CD4-positive, CD25-positive, alpha-beta regulatory T cell (primary cell): Measurements from ENCODE around the gene ATP1B4. TPM values are rescaled to one million over a fixed set of nuclear protein-coding genes. Genes with fewer than 3 reads are reported as not detected.

Experiments
- ATAC-seq, 2 donors: fragments of 150-1000 bp; cut with Tn5 transposase; one replicate each; pipeline ENCODE4 v1.10.0; 2021; ENCODE audit warnings: low read depth in 2 of 2, moderate number of reproducible peaks in 2 of 2, moderate library complexity in 1 of 2
- DNase-seq, 3 donors: peaks; one replicate each; pipeline versions ENCODE4 v3.0.0 to v3.0.0-alpha.2; 2012 to 2022; ENCODE audit warnings: mixed read lengths in 1 of 3
- H3K27ac ChIP-seq: one replicate; pipeline ENCODE4 v1.7.0; 2013; ENCODE audit warnings: mild to moderate bottlenecking, low read length; ENCODE audit not compliant: insufficient read depth, poor library complexity, severe bottlenecking
- H3K27me3 ChIP-seq: one replicate; pipeline ENCODE4 v1.7.0; 2013; ENCODE audit warnings: low read length; ENCODE audit not compliant: control insufficient read depth, insufficient read depth
- H3K36me3 ChIP-seq: one replicate; pipeline ENCODE4 v1.7.0; 2013; ENCODE audit warnings: mild to moderate bottlenecking, low read length, moderate library complexity; ENCODE audit not compliant: control insufficient read depth, insufficient read depth
- H3K4me1 ChIP-seq: 2 replicates; pipeline ENCODE4 v1.7.0; 2013; ENCODE audit warnings: mild to moderate bottlenecking, low read length; ENCODE audit not compliant: insufficient read depth, control insufficient read depth, poor library complexity, severe bottlenecking
- H3K4me3 ChIP-seq: one replicate; pipeline ENCODE4 v1.7.0; 2013; ENCODE audit warnings: low read depth, mild to moderate bottlenecking, low read length, moderate library complexity
- H3K9me3 ChIP-seq, 2 experiments: 1 replicate in 1 of 2; 2 replicates in 1 of 2; pipeline ENCODE4 v1.7.0; 2013; ENCODE audit warnings: low read length in 2 of 2, mild to moderate bottlenecking in 1 of 2, moderate library complexity in 1 of 2; ENCODE audit not compliant: control insufficient read depth in 2 of 2
- H3K27ac Mint-ChIP-seq, 3 donors: one replicate each; pipeline ENCODE4 v1.8.0; 2020 to 2022; ENCODE audit warnings: mild to moderate bottlenecking in 3 of 3, mixed read lengths in 3 of 3, moderate library complexity in 2 of 3
- H3K27me3 Mint-ChIP-seq: one replicate; pipeline ENCODE4 v1.8.0; 2022; ENCODE audit warnings: mild to moderate bottlenecking, mixed read lengths
- H3K36me3 Mint-ChIP-seq: one replicate; pipeline ENCODE4 v1.8.0; 2020; ENCODE audit warnings: mixed read lengths
- H3K4me1 Mint-ChIP-seq, 4 donors: one replicate each; pipeline ENCODE4 v1.8.0; 2020 to 2022; ENCODE audit warnings: mixed read lengths in 4 of 4, mild to moderate bottlenecking in 1 of 4
- H3K4me3 Mint-ChIP-seq, 4 donors: one replicate each; pipeline ENCODE4 v1.8.0; 2020 to 2022; ENCODE audit warnings: mild to moderate bottlenecking in 4 of 4, mixed read lengths in 4 of 4, moderate library complexity in 3 of 4
- H3K9me3 Mint-ChIP-seq, 7 donors: one replicate each; pipeline ENCODE4 v1.8.0; 2020 to 2022; ENCODE audit warnings: mixed read lengths in 7 of 7, mild to moderate bottlenecking in 3 of 7, moderate library complexity in 2 of 7
- polyA plus RNA-seq, 4 donors: library from polyadenylated mRNA; unstranded; fragments of 300-500 nt; fragmentation: Illumina TruSeq; gene quantifications; one replicate each; pipeline ENCODE4 v1.2.3, GENCODE V29; 2021
- total RNA-seq: library from RNA; stranded (reverse); gene quantifications from one replicate; pipeline ENCODE4 v1.2.3, GENCODE V29; 2022

Gene ATP1B4
- total and polyA plus RNA-seq, 5 donors from 2014 or later = not detected

GRCh38 chrX:120419463-120419862, 57.6 kb downstream of the ATP1B4 start:
- Mint-ChIP-seq H3K27ac (peak overlapping the region; percentile 75 to 95 (median 85)), H3K4me1 (peaks cover 0 to 37% (median 5%) of the 10 kb centered on the region in 4 donors), H3K4me3 (peak overlapping the region in 2 of 4 donors; percentile 56 to 65), H3K27me3 (no peaks in the 10 kb centered on the region), H3K36me3 (no peaks in the 10 kb centered on the region), H3K9me3 (peaks cover 0 to 4% (median 1%) of the 10 kb centered on the region in 7 donors)
- peak overlapping the region; percentile 32 for H3K4me3 ChIP-seq
- ATAC-seq (no peak), DNase-seq (peak in 1 of 3 donors; percentile 59)
- H3K36me3 ChIP-seq = no peaks in the 10 kb centered on the region
- H3K9me3 ChIP-seq = no peaks in the 10 kb centered on the region
- H3K4me1 ChIP-seq = peaks cover 9% of the 10 kb centered on the region
- peak overlapping the region; percentile 51 for H3K27ac ChIP-seq
- H3K27me3 ChIP-seq = no peaks in the 10 kb centered on the region

DNA sequence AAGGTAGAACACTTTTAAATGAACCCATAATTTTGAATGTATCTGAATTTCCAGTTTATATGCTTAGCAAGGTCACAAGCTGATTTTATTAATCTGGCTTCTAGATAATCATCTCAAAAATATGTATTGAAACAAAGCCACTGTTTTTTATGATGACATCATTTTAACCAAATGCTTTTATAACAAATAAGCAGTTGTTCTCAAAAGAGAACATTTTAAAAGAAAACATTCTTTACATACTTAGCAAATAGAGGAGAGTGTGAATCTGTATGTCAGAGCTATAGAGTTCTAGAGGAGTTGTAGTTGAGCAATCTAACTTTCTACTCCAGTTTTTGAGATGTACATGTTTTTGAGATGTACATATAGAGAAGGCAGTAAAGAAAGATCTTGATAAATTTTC, 64.7 kb downstream of the ATP1B4 start:
- H3K36me3 ChIP-seq = no peaks in the 10 kb centered on the region
- Mint-ChIP-seq H3K27ac (no peak overlapping the region), H3K27me3 (no peaks in the 10 kb centered on the region), H3K36me3 (no peaks in the 10 kb centered on the region), H3K4me3 (peak overlapping the region in 1 of 4 donors; percentile 32), H3K9me3 (peaks cover 0 to 1% (median 0%) of the 10 kb centered on the region in 7 donors), H3K4me1 (peaks cover 0 to 26% (median 9%) of the 10 kb centered on the region in 4 donors)
- H3K4me1 ChIP-seq = no peaks in the 10 kb centered on the region
- no peaks in the 10 kb centered on the region for H3K27me3 ChIP-seq
- H3K4me3 ChIP-seq = no peak overlapping the region
- H3K27ac ChIP-seq = no peak overlapping the region
- no peaks in the 10 kb centered on the region for H3K9me3 ChIP-seq
- no peak for ATAC-seq
- DNase-seq = no peak

- H3K9me3 ChIP-seq = no peaks in the 10 kb centered on the region
- Mint-ChIP-seq H3K9me3 (no peaks in the 10 kb centered on the region), H3K36me3 (no peaks in the 10 kb centered on the region), H3K4me3 (no peak overlapping the region), H3K4me1 (peaks cover 0 to 24% (median 9%) of the 10 kb centered on the region in 4 donors), H3K27me3 (no peaks in the 10 kb centered on the region), H3K27ac (peak overlapping the region in 2 of 3 donors; percentile 20 to 28)
- no peaks in the 10 kb centered on the region for H3K36me3 ChIP-seq
- ATAC-seq (no peak), DNase-seq (no peak)
- H3K27ac ChIP-seq = no peak overlapping the region
- H3K4me3 ChIP-seq = no peak overlapping the region
- H3K27me3 ChIP-seq = no peaks in the 10 kb centered on the region
- H3K4me1 ChIP-seq = no peaks in the 10 kb centered on the region
These were observed 66.4 kb downstream of the ATP1B4 start for GRCh38 chrX:120428309-120428708.

DNA sequence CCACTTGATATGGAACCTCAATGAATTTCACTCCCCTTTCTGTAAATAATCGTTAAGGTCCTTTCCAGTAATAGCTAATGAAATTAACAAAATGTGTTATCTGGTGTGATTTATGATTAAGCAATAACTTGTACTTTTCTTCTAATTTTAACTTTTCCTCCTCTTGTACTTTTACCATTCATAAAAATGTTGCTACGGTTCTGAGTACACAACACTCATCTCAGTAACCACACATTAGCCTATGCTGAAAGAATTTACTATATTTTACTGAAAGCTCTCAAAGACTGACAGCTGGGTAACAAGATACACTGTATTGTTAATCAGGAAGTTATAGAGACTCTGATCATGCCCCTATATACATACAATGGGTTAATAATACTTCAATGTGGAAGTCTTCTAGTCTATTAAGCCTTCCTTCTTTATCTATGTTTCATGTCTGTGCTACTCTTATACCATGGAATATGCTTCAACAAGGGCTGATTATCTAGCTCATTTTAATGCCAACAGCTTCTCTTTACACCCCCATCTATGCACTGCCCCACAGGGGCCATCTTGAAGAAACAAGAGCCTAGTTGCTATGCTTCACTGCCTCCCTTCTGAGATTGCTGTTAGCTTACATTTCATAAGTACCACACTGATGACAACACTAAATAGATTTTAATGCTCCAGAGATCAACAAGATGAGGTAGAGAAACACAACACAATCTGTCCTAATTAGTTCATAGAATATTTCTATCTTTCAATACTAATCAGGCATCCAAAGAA, 68.1 kb downstream of the ATP1B4 start:
- peak overlapping the region in 1 of 3 donors; percentile 11 for H3K27ac Mint-ChIP-seq
- DNase-seq (no peak), ATAC-seq (no peak)
- Histone ChIP-seq H3K36me3 (no peaks in the 10 kb centered on the region), H3K27ac (no peak overlapping the region), H3K4me3 (no peak overlapping the region), H3K4me1 (no peaks in the 10 kb centered on the region), H3K27me3 (no peaks in the 10 kb centered on the region), H3K9me3 (no peaks in the 10 kb centered on the region)
- H3K27me3 Mint-ChIP-seq = no peaks in the 10 kb centered on the region
- no peak overlapping the region for H3K4me3 Mint-ChIP-seq
- no peaks in the 10 kb centered on the region for H3K9me3 Mint-ChIP-seq
- H3K36me3 Mint-ChIP-seq = peaks cover 4% of the 10 kb centered on the region
- peaks cover 0 to 18% (median 9%) of the 10 kb centered on the region in 4 donors for H3K4me1 Mint-ChIP-seq

Other genes with a start within 250 kb of the ATP1B4 start
- gene RHOXF1, start 246.2 kb upstream of the ATP1B4 start, total RNA-seq = 4.7 TPM
- 1 to 10 TPM in 3 of 4 donors, not detected in 1; 1.8 to 2.8 (median 2.7) TPM for gene RHOXF1, start 246.2 kb upstream of the ATP1B4 start, polyA plus RNA-seq
- gene RHOXF2, start 203.5 kb upstream of the ATP1B4 start, total RNA-seq = not detected
- gene RHOXF2, start 203.5 kb upstream of the ATP1B4 start, polyA plus RNA-seq = under 1 TPM in 1 of 4 donors, not detected in 3; 0.06 TPM
- 24.5 TPM for gene ZBTB33, start 111.3 kb upstream of the ATP1B4 start, total RNA-seq
- gene ZBTB33, start 111.3 kb upstream of the ATP1B4 start, polyA plus RNA-seq = 10 to 100 TPM; 10.5 to 18.3 (median 14.8) TPM
- gene TMEM255A, start 50.6 kb upstream of the ATP1B4 start, total RNA-seq = not detected
- gene TMEM255A, start 50.6 kb upstream of the ATP1B4 start, polyA plus RNA-seq = under 1 TPM in 1 of 4 donors, not detected in 3; 0.07 TPM
- 27.1 TPM for gene LAMP2, start 107.2 kb downstream of the ATP1B4 start, total RNA-seq
- gene LAMP2, start 107.2 kb downstream of the ATP1B4 start, polyA plus RNA-seq = 100 to 1,000 TPM in 3 of 4 donors, 10 to 100 TPM in 1; 92.2 to 128 (median 117) TPM
- gene CUL4B, start 198.9 kb downstream of the ATP1B4 start, total RNA-seq = 39.4 TPM
- 10 to 100 TPM; 25.7 to 32.7 (median 29.1) TPM for gene CUL4B, start 198.9 kb downstream of the ATP1B4 start, polyA plus RNA-seq
- 18.1 TPM for gene MCTS1, start 242.0 kb downstream of the ATP1B4 start, total RNA-seq
- 10 to 100 TPM; 57.5 to 93.6 (median 72.7) TPM for gene MCTS1, start 242.0 kb downstream of the ATP1B4 start, polyA plus RNA-seq